Ovary (tissue), 9 donors: Measurements from ENCODE around the gene RASGEF1C. TPM values are rescaled to one million over a fixed set of nuclear protein-coding genes. Genes with fewer than 3 reads are reported as not detected.

ENCODE experiments used
- DNase-seq, 5 donors: peaks; one replicate each; pipeline ENCODE4 v3.0.0-alpha.2; 2019 to 2020
- H3K27ac ChIP-seq, 2 donors: fragments of 200-600 bp; one replicate each; pipeline versions ENCODE4 v1.5.1 to v1.8.0; 2019 to 2022
- H3K27me3 ChIP-seq: fragments of 200-600 bp; one replicate; pipeline ENCODE4 v1.8.0; 2022
- H3K36me3 ChIP-seq: fragments of 200-600 bp; sonication (generic); one replicate; pipeline ENCODE4 v1.5.1; 2019
- H3K4me1 ChIP-seq: one replicate; pipeline ENCODE4 v1.8.1; 2013; ENCODE audit warnings: mild to moderate bottlenecking, moderate library complexity; ENCODE audit not compliant: insufficient read depth
- H3K4me3 ChIP-seq: fragments of 200-600 bp; sonication (generic); one replicate; pipeline ENCODE4 v1.5.1; 2017
- H3K9me3 ChIP-seq, 2 donors: fragments of 200-600 bp in 1 of 2; sonication (generic) in 1 of 2; one replicate each; pipeline versions ENCODE4 v1.5.1 to v1.8.1; 2013 to 2019; ENCODE audit warnings: mild to moderate bottlenecking in 1 of 2, moderate library complexity in 1 of 2
- EP300 ChIP-seq: sonication (generic); formaldehyde crosslinking; IDR thresholded peaks from one replicate; pipeline ENCODE4 v1.6.1; 2017; ENCODE audit warnings: antibody characterized with exemption
- POLR2A ChIP-seq: fragments of 450-650 bp; IDR thresholded peaks from one replicate; pipeline ENCODE4 v1.6.1; 2017; ENCODE audit warnings: antibody characterized with exemption, mild to moderate bottlenecking, moderate library complexity
- WGBS, 3 donors: extraction: QIAGEN DNeasy Blood & Tissue Kit in 1 of 3; methylation state at CpG; one replicate each; pipeline versions ENCODE4 v1.1.5 to v1.1.7; 2013 to 2017; 5-methylcytosine and 5-hydroxymethylcytosine counted together
- intact Hi-C, 4 donors: fragments of 100-400 bp; cut with DNase I; formaldehyde crosslinking; loops; one replicate each; pipeline versions ENCODE4 v1.11.0 to v1.15.1; 2022 to 2023
- polyA plus RNA-seq, 2 donors: library from polyadenylated mRNA; stranded (reverse); fragments of 200-250 nt in 1 of 2; fragments of 350-450 nt in 1 of 2; fragmentation: Illumina TruSeq in 1 of 2; extraction: RNeasy Lipid Tissue Mini Kit (QIAGEN cat#74804) in 1 of 2; gene quantifications; one replicate each; pipeline ENCODE4 v1.2.3, GENCODE V29; 2013 to 2014
- total RNA-seq, 7 donors: library from RNA; depleted of rRNA in 2 of 7; stranded (reverse); fragments of >200 nt in 2 of 7; fragmentation: NEBNext Ultra II Directional in 3 of 7; extraction: Animal tissue kit (Norgen Biotek cat#: 25700) in 3 of 7; gene quantifications; one replicate each; pipeline versions ENCODE4 v1.1.0 to v1.2.4, GENCODE V29; 2016 to 2023
- TF ChIP-seq, protein P1 (sequence below), 3 donors: fragments of 450-650 bp in 2 of 3; fragments of 200-600 bp in 1 of 3; IDR thresholded peaks; one replicate each; pipeline versions ENCODE4 v1.5.1 to v1.8.0; 2016 to 2022; ENCODE audit warnings: antibody characterized with exemption in 3 of 3, mild to moderate bottlenecking in 1 of 3
- donor health status: DM: no; HTN: no; CAD: no; lungs with moderate emphysema.
- donor health status: DM: no; HTN: no; CAD: no.
- donor health status: Bipolar disorder and iron deficiency.
- donor health status: DM: yes; HTN: yes; CAD: no.
- donor health status: DM: no; HTN: no; CAD: no.
- donor health status: DM: yes; HTN: yes; CAD: no.

Gene RASGEF1C
- total and polyA plus RNA-seq, 9 donors = 0.13 to 0.97 (median 0.38) TPM; not detected in 2

DNA sequence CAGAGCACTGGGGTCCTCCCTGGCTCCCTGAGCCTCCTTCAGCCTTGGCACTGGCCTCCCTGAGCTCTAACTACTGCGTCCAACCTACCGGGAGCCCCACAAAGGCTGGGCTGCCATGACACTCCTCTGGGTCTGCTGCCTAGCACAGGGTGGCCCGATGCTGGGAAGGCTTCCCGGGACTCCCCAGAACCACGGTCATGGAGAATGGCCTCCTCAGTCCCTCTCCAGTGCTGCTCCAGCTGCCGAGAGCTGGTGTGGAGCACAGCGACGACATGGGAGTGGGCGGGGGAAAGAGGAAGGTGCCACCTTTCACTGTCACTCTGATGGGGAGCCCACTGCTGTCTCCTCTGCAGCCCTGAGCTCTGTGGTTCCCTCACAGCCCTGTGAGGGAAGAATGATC is 76.0 kb downstream of the RASGEF1C start:
- Histone ChIP-seq H3K36me3 (no peaks in the 10 kb centered on the region), H3K4me3 (no peak overlapping the region), H3K27me3 (no peaks in the 10 kb centered on the region), H3K9me3 (no peaks in the 10 kb centered on the region), H3K27ac (no peak overlapping the region), H3K4me1 (no peaks in the 10 kb centered on the region)
- TF ChIP-seq, protein P1, sequence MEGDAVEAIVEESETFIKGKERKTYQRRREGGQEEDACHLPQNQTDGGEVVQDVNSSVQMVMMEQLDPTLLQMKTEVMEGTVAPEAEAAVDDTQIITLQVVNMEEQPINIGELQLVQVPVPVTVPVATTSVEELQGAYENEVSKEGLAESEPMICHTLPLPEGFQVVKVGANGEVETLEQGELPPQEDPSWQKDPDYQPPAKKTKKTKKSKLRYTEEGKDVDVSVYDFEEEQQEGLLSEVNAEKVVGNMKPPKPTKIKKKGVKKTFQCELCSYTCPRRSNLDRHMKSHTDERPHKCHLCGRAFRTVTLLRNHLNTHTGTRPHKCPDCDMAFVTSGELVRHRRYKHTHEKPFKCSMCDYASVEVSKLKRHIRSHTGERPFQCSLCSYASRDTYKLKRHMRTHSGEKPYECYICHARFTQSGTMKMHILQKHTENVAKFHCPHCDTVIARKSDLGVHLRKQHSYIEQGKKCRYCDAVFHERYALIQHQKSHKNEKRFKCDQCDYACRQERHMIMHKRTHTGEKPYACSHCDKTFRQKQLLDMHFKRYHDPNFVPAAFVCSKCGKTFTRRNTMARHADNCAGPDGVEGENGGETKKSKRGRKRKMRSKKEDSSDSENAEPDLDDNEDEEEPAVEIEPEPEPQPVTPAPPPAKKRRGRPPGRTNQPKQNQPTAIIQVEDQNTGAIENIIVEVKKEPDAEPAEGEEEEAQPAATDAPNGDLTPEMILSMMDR (IDR thresholded peaks at IDR 0.05) = no peak
- no peak for TF ChIP-seq EP300
- TF ChIP-seq POLR2A = no peak
- DNase-seq = peak in 1 of 5 donors; percentile 4
- WGBS, 3 donors = 75 to 86% (median 75%) methylated on average over 9 of the region's 9 CpGs
- intact Hi-C loops = no loop called here

DNA sequence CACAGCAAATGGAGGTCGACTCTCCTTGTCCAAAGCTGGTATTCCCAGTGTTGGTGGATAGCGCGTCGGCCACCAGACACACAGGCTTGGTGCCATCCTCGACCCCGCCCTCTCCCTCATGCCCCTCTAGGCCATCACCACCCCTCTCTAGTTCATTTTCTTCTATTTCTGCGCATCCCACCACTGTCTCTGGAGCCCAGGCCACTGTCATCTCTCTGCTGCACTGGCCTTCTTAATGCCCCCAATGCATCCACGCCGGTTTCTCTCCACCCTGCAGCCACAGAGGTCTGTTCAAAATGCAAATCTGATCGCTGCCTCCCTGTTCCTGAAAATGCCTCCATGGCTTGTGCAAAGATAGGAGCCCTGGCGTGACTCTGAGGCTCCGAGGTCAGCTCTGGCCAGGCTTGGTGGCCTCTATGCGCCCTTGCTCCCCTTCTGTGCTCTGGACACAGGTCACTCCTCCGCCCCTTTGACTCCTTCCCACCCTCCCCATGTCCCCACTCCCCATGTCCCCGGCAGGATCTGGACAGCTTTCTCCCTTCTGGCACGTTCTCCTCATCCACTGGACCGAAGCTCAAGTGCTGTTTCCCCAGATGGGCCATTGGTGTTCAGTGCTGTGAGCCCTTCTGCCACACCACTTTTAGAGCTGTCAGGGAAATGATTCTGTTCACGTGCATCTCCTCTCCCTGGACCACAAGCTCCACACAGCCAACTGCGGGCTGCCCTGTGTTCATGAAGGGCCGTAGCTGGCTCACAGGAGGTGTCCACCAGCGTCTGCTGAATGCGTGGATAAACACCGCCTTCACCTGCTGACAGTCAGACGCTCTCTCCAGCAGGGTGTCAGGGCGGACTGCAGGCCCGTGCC is 77.9 kb downstream of the RASGEF1C start:
- DNase-seq = peak in 1 of 5 donors; percentile 6
- TF ChIP-seq, protein P1 (IDR thresholded peaks at IDR 0.05) = no peak
- no peak for TF ChIP-seq POLR2A
- no peak for TF ChIP-seq EP300
- Histone ChIP-seq H3K27me3 (no peaks in the 10 kb centered on the region), H3K4me3 (no peak overlapping the region), H3K27ac (no peak overlapping the region), H3K36me3 (no peaks in the 10 kb centered on the region), H3K9me3 (no peaks in the 10 kb centered on the region), H3K4me1 (no peaks in the 10 kb centered on the region)
- WGBS, 3 donors = 80 to 82% (median 81%) methylated on average over 22 to 26 of the region's 26 CpGs
- intact Hi-C loops = no loop called here

DNA sequence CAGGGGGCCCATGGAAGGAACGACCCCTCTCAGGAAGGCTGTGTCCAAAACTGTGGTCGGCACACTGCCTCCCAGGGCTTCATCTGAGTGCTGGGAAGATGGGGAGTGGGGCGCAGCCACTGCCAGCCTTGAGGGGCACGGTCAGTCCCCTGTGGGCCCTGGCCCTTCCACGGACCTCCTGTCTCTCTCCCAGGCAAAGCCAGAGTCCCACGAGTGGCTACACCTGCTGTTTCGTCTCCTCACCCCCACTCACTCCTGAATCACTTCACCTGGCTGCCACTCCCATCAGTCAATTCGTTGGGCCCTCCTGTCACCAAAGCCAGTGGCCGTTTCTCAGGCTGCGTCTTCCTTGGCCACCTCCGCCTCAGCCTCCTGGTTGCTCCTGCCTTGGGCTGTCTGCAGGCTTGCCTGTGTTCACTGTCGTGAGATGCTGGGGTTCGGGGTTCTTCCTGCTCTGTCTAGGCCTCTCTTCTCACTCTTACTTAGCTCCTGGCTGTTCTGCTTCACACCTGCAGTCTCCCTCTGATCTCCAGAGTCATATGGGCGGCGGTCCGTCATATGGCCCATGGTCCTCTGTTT is 78.6 kb downstream of the RASGEF1C start:
- 83 to 88% (median 84%) methylated on average over 16 of the region's 16 CpGs for WGBS, 3 donors
- intact Hi-C loops = no loop called here
- peak in 1 of 5 donors; percentile 6 for DNase-seq
- H3K4me1 ChIP-seq = no peaks in the 10 kb centered on the region
- no peaks in the 10 kb centered on the region for H3K36me3 ChIP-seq
- H3K9me3 ChIP-seq = no peaks in the 10 kb centered on the region
- no peak overlapping the region for H3K27ac ChIP-seq
- no peaks in the 10 kb centered on the region for H3K27me3 ChIP-seq
- H3K4me3 ChIP-seq = no peak overlapping the region
- no peak for TF ChIP-seq POLR2A
- TF ChIP-seq, protein P1 (IDR thresholded peaks at IDR 0.05) = no peak
- TF ChIP-seq EP300 = no peak

DNA sequence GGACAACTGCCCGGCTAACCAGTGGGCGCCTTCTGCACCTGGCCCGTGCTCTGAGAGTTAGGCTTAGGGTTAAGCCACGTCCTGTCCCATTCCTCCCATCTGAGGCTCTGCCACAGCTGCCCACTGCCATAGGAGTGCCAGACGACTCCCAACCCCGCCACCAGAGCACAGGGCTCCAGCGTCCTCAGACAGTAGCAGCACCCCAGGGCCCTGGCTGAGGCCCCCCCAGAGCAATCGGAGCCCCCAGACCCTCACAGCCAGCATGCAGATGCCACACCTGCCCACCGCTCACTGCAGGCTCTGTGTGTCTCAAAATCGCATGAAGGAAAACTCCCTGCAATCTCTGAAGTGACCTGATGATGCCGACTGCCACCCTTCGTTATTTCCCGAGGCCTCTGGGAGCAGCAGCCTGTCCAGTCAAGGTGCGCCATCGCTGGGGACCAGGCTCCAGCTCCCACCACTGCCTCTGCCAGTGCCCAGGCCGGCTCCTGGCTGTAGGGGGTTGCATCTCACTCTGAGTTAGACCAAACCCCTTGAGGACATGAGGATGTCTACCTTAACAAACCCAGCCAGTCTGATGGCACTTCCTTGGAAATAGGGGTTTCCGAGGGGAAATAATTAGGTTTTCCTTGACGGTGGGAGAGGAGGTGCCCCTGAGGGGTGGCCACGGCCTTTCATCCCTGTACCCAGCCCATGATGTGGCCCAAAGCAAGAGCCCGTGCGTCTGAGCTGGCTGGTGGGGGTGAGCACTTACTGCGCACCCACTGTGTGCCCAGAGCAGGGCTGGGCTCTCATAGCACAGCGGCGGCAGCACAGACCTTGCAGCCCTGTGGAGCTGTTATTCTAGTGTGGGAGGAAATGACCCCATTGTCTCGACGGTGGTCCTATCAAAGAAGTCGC is 79.5 kb downstream of the RASGEF1C start:
- no peaks in the 10 kb centered on the region for H3K9me3 ChIP-seq
- no peaks in the 10 kb centered on the region for H3K4me1 ChIP-seq
- no peak overlapping the region for H3K27ac ChIP-seq
- no peaks in the 10 kb centered on the region for H3K36me3 ChIP-seq
- WGBS, 3 donors = 81 to 86% (median 82%) methylated on average over 27 of the region's 27 CpGs
- H3K4me3 ChIP-seq = no peak overlapping the region
- intact Hi-C loops = loop anchor here in 1 of 4 donors (5.0 kb wide), 1 partner anchor 78 kb away; the partner anchor contains the start of gene RASGEF1C
- no peaks in the 10 kb centered on the region for H3K27me3 ChIP-seq
- TF ChIP-seq POLR2A (no peak), EP300 (no peak)
- TF ChIP-seq, protein P1 (IDR thresholded peaks at IDR 0.05) = no peak
- DNase-seq = no peak
